GM19025 (cell line): ENCODE measurements around the gene TP73.
"Not testable (repeated sequence)": the region's sequence is repeated elsewhere in the genome, so short reads cannot be mapped to it uniquely, and the experiment has no call there.

Experiments used
- ATAC-seq: cut with Tn5 transposase; IDR thresholded peaks from one replicate; pipeline ENCODE4 v1.9.1; 2021; ENCODE audit warnings: mild to moderate bottlenecking, low read depth, moderate library complexity; ENCODE audit not compliant: unreplicated experiment

The TP73 gene

GRCh38 chr1:3617806-3618345 lies 34.4 kb upstream of the TP73 start:
- ATAC-seq: no peak

DNA sequence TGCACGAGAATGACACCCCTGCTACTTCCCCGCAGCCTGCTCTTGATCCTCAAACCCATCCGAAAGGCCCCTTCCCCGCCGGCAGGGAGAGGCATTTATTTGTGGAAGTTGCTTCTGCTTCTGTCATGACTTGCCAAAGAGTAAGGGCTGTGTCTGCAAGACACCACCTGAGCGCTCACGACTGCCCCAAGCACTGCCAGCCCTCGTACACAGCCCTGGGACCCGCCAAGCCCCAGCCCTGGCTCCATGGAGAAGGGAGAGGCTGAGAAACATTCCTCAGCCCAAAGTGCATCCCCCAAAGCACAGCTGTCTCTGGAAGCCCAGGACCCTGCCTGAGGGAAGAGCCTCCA lies 33.8 kb upstream of the TP73 start:
- no peak for ATAC-seq

DNA sequence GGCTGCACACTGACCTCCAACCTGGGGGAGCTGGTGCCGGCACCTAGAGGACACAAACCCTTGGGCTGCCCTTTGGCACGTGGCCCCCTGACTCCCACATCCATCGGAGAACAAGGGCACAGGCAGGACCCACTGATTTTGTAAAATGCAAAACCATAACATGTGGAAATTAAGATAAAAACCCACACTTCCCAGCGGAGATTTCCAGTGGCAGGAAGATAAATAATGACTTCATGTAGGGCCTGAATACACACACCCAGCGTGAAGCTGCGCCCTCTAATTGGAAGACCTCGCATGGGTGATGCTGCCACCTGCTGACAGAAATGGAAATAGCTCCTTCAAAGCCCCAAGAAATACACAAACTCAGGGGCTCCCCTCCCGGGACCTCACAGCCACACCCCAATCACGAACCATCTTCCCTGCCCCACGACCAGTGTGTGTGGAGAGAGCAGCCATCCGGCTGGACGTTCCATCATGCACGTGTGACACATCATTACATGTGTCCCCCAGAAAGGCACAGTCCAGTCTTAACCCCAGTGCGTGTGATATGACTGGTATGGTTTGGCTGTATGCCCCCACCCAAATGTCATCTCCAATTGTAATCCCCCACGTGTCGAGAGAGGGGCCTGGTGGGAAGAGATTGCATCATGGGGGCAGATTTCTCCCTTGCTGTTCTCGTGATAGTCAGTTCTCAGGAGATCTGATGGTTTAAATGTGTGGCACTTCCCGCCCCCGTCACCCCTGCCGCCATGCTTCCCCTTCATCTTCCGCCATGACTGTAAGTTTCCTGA lies 33.2 kb upstream of the TP73 start:
- no peak for ATAC-seq

GRCh38 chr1:3620708-3621107 lies 31.6 kb upstream of the TP73 start:
- no peak for ATAC-seq

DNA sequence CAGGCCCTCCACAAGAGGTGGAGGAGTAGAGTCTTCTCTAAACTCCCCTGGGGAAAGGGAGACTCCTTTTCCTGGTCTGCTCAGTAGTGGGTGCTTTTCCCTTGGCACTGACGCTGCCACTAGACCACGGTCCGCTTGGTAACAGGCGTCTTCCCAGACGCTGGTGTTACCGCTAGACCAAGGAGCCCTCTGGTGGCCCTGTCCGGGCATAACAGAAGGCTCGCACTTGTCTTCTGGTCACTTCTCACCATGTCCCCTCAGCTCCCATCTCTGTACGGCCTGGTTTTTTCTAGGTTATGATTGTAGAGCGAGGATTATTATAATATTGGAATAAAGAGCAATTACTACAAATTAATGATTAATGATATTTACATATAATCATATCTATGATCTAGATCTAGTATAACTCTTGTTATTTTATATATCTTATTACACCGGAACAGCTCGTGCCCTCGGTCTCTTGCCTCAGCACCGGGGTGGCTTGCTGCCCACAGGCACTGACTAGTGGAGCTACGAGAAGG lies 31.1 kb upstream of the TP73 start:
- ATAC-seq: not testable (repeated sequence)

DNA sequence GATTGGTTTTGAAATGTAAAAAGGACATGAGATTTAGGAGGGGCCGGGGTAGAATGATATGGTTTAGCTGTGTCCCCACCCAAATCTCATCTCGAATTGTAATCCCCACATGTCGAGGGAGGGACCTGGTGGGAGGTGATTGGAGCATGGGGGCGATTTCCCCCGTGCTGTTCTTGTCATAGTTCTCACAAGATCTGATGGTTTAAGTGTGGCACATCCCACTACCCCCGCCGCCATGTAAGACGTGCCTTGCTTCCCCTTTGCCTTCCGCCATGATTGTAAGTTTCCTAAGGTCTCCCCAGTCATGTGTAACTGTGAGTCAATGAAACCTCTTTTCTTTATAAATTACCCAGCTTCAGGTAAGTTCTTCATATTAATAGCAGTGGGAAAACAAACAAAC lies 30.2 kb upstream of the TP73 start:
- not testable (repeated sequence) for ATAC-seq

DNA sequence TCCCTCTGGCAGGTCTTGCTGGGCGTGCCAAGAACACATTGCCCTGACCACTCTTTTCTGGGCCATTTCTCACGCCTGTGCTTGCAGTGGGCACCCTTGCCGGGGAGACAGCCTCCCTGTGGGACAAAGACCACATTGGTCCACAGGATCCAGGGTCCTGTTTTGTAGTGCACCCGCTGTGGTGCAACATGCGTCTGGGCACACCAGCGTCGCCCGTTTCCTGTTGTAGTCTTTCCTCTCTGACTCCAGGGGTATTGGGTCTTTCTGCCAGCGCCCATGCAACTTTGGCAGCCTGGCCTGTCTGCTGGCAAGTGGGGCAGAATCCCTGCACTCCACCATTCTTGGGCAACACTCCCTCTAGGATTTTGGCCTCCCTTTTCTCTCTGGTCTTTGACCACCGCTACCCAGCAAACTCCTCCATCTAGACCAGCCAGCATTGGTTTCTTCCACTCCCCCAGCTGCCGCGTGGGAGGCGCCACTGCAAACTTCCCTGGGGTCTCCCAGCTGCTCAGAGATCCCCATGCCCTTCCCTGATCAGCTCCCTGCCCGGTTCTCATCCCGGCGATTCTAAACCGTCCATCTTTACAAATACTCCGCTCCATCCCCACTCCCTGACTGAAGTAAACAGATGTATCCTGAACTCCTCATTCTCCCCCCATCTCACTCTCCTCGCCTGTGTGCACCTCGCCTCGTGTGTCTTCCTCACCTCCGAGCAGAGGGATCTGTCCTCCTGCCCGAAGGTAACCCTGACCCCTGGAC lies 28.7 kb upstream of the TP73 start:
- no peak for ATAC-seq

GRCh38 chr1:3624200-3625136 lies 27.8 kb upstream of the TP73 start, which contains the start of gene TPRG1L:
TPRG1L (plus strand) TSS chr1:3625015; CDS start chr1:3625073, 58 bp downstream.
- peak; percentile 89 for ATAC-seq

GRCh38 chr1:3625151-3625907 lies 27.0 kb upstream of the TP73 start:
- ATAC-seq: peak; percentile 1

GRCh38 chr1:3626025-3626424 lies 26.3 kb upstream of the TP73 start:
- no peak for ATAC-seq

DNA sequence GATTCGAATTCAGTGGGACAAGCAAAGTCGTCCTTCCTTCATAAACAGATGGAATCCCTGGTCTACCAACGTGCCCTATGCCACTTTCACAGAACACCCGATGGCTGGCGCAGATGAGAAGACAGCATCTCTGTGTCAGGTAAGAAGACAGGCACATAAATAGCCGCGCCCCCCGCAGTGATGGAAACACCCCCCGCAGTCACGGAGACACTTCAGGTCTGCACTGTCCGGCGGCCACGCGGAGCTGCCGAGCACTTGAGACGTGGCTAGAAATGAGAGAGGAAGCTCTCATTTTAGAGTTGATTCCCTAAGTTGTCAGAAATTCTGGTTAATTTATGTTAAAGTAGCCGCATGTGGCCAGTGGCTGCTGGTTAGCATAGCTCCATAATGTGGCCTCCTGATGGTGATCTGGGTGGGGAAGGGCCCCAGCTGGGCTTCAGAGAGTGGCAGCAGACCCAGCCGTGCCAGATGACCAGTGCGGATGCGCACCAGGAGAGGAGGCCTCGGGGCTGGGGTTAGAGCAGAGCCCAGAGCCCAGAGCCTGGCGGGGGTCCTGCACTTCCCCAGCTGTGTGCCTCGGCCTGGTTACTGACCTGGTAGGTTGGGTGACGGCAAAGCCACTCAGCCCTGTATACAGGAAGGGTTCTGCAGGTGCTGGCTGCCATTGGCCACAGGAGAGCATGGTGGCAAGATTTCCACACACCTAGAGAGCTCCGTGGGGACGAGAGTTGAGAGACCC lies 24.6 kb upstream of the TP73 start:
- ATAC-seq: no peak

DNA sequence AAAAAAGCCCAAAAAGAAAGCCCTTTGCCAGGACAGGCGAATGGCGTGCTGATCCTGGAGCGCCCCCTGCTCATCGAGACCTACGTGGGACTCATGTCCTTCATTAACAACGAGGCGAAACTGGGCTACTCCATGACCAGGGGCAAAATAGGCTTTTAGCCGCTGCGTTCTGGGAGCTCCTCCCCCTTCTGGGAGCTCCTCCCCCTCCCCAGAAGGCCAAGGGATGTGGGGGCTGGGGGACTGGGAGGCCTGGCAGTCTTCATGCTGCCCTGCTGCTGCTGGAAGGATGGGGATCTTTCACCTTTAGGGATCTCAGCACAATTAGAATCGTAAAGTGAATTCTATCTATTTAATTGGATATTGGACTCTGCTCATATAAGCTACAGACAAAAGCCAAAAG lies 23.9 kb upstream of the TP73 start:
- no peak for ATAC-seq

DNA sequence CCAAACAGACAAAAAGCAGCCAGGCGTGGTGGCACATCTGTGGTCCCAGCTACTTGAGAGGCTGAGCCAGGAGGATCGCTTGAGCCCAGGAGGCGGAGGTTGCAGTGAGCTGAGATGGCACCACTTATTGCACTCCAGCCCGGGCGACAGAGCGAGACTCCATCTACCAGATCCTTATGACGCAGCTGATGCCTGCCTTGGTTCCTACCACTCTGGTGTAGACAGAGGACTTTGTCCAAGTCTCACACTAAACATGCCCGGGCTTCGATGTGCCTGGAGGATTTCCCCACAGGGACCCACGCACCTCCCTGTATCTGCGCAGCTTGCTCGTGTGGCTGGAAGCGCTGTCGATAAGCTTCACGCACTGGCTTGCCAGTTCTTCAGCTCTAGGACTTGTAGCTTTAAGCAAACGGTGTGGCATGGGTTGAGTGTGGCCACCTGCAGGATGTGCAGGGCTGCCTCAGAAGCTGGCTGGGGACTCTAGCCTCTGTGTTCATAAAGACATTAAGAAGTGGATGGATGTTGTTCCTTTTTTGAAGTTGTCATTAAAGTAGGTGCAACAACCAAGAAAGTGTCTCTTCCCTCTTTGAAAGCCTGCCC lies 22.7 kb upstream of the TP73 start:
- no peak for ATAC-seq

DNA sequence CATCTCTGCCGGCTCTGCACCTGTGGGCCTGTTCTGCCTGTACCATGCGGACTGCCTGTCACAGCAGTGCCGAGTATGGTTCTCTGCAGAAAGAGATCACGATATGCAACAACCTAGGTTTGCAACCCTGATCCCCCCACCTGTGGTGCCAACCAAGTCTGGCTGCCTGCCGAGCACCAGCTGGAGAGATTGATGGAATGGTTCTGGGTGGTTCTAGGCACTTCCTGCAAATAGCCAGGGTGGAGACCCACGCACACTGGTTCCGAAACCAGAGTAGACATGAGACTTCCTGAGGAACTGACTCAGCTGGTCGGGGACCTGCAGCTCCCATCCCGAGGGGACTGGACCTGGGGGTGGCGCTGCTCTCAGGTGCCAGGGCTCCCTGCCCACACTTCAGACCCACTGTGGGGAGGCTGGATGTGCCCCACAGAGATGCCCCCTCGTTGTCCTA lies 22.1 kb upstream of the TP73 start:
- no peak for ATAC-seq

GRCh38 chr1:3630914-3631313 lies 21.4 kb upstream of the TP73 start:
- ATAC-seq: no peak

DNA sequence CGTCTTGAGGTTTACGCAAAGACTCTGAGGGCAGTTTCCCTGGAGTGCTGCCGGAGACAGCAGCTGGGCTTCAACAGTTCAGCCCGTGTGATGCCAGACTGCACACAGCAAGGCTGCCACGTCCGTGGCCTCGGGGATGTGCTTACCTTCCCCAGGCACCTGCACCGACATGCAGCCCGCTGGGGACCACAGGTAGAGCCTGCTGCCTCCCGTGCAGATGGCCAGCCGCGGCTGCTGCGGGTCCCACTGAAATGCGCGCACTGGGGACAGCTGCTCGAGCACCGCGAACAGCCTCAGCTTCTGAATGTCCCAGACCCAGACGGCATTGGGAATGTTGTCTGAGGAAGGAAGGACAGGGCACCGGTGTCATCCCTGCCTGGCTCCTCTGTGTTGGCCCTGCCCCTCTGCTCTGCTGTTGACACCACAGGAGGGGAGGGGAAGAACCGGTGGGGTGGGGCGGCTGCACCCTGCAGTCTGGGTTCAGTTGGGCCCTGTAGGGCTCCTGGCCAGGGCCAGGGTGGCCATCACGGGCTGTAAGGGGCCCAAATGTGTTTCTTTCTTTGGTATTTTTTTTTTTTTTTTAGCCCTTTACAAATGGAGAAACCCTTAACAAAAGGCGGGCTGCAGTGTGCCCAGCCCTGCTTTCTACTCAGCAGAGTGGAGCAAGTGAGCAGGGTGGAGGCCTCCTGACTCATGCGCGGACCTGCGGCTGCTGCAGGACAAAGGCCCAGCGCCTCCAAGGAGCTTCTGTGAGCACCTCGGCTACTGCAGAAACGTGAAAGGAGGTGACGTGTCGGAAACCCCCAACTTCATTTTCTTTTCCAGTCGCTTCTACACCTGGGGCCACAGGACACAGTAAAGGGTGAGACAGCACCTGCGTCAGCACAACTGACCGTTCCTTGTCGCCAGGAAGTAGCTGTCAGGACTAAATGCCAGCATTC lies 20.7 kb upstream of the TP73 start:
- ATAC-seq: no peak

- no peak for ATAC-seq
Observed at GRCh38 chr1:3632298-3632697, 20.0 kb upstream of the TP73 start.
